ENCODE results near the gene CTXN1.
"Not testable (repeated sequence)": the region's sequence is repeated elsewhere in the genome, so short reads cannot be mapped to it uniquely, and the experiment has no call there.

The CTXN1 gene

GRCh38 chr19:7918615-7919421, 7.1 kb downstream of the CTXN1 start:
- in situ Hi-C loops (cut with HindIII; ENCODE audit: low pct_ligation_motif_present, low pct_unique_long_range_greater_than_20kb, low sequenced_read_pairs), result no loop called here

GRCh38 chr19:7918062-7918614, 7.8 kb downstream of the CTXN1 start:
- in situ Hi-C loops (cut with HindIII; ENCODE audit: low pct_ligation_motif_present, low pct_unique_long_range_greater_than_20kb, low sequenced_read_pairs); DNase-seq: not testable (repeated sequence)

More at GRCh38 chr19:7918615-7919421, 7.1 kb downstream of the CTXN1 start:
- no peak for DNase-seq

- peak; percentile 64 for DNase-seq
- in situ Hi-C loops (cut with HindIII; ENCODE audit: low pct_ligation_motif_present, low pct_unique_long_range_greater_than_20kb, low sequenced_read_pairs), result no loop called here
Measured at GRCh38 chr19:7917267-7918061, 8.5 kb downstream of the CTXN1 start.

DNA sequence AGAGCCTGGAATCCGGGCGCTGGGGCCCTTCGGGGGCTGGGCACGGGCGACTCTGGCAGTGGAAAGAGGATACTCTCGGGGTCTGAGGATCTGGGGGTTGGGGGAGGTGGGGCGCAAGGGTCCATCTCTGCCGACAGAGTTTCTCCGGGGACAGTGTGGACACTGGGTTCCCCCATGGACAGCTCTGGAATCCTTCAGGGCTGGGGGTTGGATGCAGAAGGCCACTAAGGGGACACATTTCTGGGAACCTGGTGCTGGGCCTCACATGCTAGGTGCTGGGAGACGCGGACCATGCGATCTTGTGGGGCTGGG, 9.0 kb downstream of the CTXN1 start:
- in situ Hi-C loops (cut with HindIII; ENCODE audit: low pct_ligation_motif_present, low pct_unique_long_range_greater_than_20kb, low sequenced_read_pairs), result no loop called here
- DNase-seq, result no peak

DNA sequence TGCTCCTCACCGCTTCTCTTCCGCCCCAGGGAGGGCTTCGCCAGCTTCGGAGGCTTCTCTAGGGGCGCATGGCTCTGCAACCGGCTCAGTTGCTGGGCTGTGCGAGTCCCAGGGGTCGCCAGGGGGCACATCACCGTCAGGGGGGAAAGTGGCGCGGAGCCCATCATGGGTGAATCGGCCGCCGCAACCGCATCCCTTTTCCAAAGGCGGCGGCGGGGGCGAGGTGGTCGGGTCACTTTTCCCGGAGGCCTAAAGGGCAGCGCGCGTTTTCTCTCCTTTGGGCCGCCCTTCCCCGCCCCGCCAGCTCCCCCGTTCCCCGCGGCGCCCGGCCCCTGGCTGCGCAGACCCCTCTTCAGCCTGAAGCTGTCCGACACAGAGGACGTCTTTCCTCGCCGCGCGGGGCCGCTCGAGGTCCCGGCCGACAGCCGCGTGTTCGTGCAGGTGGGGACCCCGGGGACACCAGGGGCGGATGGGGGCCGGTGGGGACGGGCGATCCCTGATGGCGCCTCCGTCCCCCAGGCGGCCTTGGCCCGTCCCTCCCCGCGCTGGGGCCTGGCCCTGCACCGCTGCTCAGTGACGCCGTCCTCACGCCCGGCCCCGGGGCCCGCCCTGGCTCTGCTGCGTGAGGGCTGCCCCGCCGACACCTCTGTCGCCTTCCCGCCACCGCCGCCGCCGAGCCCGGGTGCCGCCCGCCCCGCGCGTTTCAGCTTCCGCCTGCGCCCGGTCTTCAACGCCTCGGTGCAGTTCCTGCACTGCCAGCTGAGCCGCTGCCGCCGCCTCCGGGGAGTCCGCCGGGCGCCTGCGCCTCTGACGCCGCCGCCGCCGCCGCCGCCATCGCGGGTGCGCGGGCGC, 9.6 kb downstream of the CTXN1 start:
- in situ Hi-C loops (cut with HindIII; ENCODE audit: low pct_ligation_motif_present, low pct_unique_long_range_greater_than_20kb, low sequenced_read_pairs), result no loop called here

GRCh38 chr19:7915250-7916102, 10.5 kb downstream of the CTXN1 start:
- in situ Hi-C loops (cut with HindIII; ENCODE audit: low pct_ligation_motif_present, low pct_unique_long_range_greater_than_20kb, low sequenced_read_pairs), result no loop called here
- DNase-seq, result no peak

More for the DNA sequence above, 9.6 kb downstream of the CTXN1 start:
- peak; percentile 59 for DNase-seq

DNA sequence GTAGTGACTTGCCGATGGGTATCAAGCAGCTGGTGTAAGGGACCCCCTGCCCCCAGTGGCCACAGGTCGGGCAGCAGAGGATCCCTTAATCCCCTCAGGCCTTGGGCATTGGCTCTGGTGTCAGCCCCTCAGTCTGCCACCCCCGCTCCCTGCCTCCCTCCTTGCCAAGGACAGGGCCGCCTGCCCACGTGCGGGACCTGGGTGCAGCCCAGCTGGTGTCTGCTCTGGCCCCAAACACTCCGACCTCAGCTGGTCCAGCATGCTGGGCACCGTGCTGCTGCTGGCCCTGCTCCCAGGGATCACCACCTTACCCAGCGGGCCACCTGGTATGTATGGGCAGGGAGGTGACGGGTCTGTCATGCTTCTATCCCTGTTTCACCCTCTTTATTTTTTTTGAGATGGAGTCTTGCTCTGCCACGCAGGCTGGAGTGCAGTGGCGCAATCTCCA, 11.3 kb downstream of the CTXN1 start, which contains the start of gene TGFBR3L:
Gene TGFBR3L (plus strand): TSS at position 233 of the 448 bp plus-strand sequence.
- in situ Hi-C loops (cut with HindIII; ENCODE audit: low pct_ligation_motif_present, low pct_unique_long_range_greater_than_20kb, low sequenced_read_pairs), result no loop called here
- no peak for DNase-seq

GRCh38 chr19:7914099-7914498, 11.8 kb downstream of the CTXN1 start:
- DNase-seq, result no peak
- in situ Hi-C loops (cut with HindIII; ENCODE audit: low pct_ligation_motif_present, low pct_unique_long_range_greater_than_20kb, low sequenced_read_pairs), result no loop called here

DNA sequence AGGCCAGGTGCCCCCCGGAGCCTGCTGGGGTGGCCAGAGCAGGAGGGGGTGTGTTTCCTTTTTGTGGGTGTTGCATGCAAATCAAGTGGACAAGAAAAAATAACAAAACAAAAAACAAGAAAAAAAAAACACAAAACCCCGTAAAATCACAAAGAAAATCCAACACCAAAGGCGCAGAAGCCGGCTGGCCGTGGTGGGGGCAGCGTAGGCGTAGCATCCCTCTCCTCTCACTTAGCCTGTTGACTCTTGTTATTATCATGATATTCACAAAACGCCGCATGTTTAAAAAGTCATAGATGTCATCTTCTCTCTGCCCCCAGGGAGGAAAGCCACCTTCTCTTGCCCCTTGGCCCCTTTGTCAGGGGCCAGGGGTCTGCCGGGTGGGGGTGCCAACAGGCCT, 12.3 kb downstream of the CTXN1 start:
- in situ Hi-C loops (cut with HindIII; ENCODE audit: low pct_ligation_motif_present, low pct_unique_long_range_greater_than_20kb, low sequenced_read_pairs), result no loop called here
- no peak for DNase-seq

- in situ Hi-C loops (cut with HindIII; ENCODE audit: low pct_ligation_motif_present, low pct_unique_long_range_greater_than_20kb, low sequenced_read_pairs), result no loop called here
- no peak for DNase-seq
Measured at GRCh38 chr19:7912697-7913564, 13.0 kb downstream of the CTXN1 start.

DNA sequence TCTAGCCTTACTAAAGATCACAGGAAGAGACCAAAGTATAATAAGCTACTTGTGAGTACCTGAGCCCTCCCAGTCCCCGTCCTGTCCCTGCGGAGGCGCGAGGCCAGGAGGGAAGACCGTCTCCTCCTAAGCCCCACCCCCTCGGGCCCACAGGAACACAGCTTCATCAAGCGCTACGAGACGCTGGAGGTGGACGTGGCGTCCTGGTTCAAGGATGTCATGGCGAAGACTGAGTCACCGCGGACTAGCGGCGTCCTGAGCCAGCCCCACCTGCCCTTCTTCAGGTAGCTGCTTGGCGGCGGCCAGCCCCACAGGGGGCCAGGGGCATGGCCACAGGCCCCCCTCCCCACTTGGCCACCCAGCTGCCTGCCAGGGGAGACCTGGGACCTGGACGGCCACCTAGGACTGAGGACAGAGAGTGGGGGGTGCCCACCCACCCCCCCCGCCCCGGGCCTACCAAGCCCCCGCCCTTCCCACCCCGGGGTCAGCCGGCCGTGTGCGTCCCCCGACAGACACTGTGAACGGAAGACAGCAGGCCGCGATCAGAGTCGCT, 13.7 kb downstream of the CTXN1 start:
- in situ Hi-C loops (cut with HindIII; ENCODE audit: low pct_ligation_motif_present, low pct_unique_long_range_greater_than_20kb, low sequenced_read_pairs), result no loop called here

GRCh38 chr19:7911508-7912143, 14.3 kb downstream of the CTXN1 start:
- in situ Hi-C loops (cut with HindIII; ENCODE audit: low pct_ligation_motif_present, low pct_unique_long_range_greater_than_20kb, low sequenced_read_pairs), result no loop called here
- no peak for DNase-seq

More for the DNA sequence above, 13.7 kb downstream of the CTXN1 start:
- no peak for DNase-seq

GRCh38 chr19:7910321-7911161, 15.4 kb downstream of the CTXN1 start:
- DNase-seq, result no peak
- in situ Hi-C loops (cut with HindIII; ENCODE audit: low pct_ligation_motif_present, low pct_unique_long_range_greater_than_20kb, low sequenced_read_pairs), result no loop called here

GRCh38 chr19:7909471-7910067, 16.4 kb downstream of the CTXN1 start:
- in situ Hi-C loops (cut with HindIII; ENCODE audit: low pct_ligation_motif_present, low pct_unique_long_range_greater_than_20kb, low sequenced_read_pairs), result no loop called here
- DNase-seq, result no peak
